Measurements from ENCODE around the gene LRRTM3. TPM values are rescaled to one million over a fixed set of nuclear protein-coding genes. Genes with fewer than 3 reads are reported as not detected.

Gene LRRTM3
- total RNA-seq, 1 experiment from 2014 or later, result 0.96 TPM

DNA sequence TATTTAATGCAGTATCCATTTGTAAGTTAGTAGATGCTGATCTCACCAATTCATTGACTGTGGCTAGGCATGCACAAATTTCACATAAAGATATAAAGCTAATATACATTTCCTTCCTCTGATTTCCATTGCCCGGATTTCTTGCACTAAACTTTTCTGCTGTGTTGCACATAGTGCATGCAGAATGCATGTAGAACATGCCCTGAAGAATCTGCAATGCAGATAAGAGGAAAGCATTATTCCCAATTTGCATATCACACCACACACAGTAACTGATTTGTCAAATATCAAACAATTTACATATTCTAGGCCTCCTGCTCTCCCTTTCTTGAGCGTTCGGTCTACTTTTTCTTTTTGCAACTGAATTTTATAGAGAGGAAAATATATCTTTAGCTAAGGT lies 124.2 kb downstream of the LRRTM3 start:
- Histone ChIP-seq H3K56ac (ENCODE audit: insufficient read length, low read depth, low read length) (no peak overlapping the region), H3K23me2 (ENCODE audit: insufficient read length, low read depth, low read length, poor library complexity, severe bottlenecking) (no peaks in the 10 kb centered on the region), H3K9me3 (ENCODE audit: control insufficient read depth, low read depth, low read length) (no peaks in the 10 kb centered on the region), H2AFZ (ENCODE audit: low read length) (no peak overlapping the region), H3K79me1 (ENCODE audit: insufficient read depth, low read depth, low read length, poor library complexity, severe bottlenecking) (no peaks in the 10 kb centered on the region), H3K14ac (ENCODE audit: insufficient read depth, low read length) (no peak overlapping the region), H3K4me2 (ENCODE audit: insufficient read depth, insufficient read length, low read length) (no peak overlapping the region), H4K8ac (replicated peaks; ENCODE audit: insufficient read length, low read depth, low read length) (no peak overlapping the region), H2AK5ac (ENCODE audit: insufficient read length, low read length) (no peak overlapping the region), H3K27me3 (ENCODE audit: insufficient read depth, low read length) (no peaks in the 10 kb centered on the region), H4K5ac (ENCODE audit: insufficient read length, low read depth, low read length) (no peak overlapping the region), H2BK20ac (ENCODE audit: low read depth, low read length, poor library complexity, severe bottlenecking) (no peak overlapping the region), H3K27ac (ENCODE audit: insufficient read length, low read depth, low read length) (no peak overlapping the region), H4K91ac (ENCODE audit: insufficient read length, low read depth, low read length) (no peak overlapping the region), H2BK12ac (ENCODE audit: insufficient read length, low read depth, low read length) (no peak overlapping the region), H4K20me1 (ENCODE audit: control insufficient read depth, insufficient read depth, insufficient read length) (no peaks in the 10 kb centered on the region), H2BK15ac (ENCODE audit: low read depth, low read length) (no peak overlapping the region), H3K79me2 (ENCODE audit: insufficient read depth, low read length) (no peaks in the 10 kb centered on the region), H3K4ac (ENCODE audit: low read depth, low read length) (no peak overlapping the region), H3T11ph (ENCODE audit: low read length) (no peak overlapping the region), H3K18ac (ENCODE audit: insufficient read length, low read depth, low read length) (no peak overlapping the region), H3K9ac (ENCODE audit: extremely low read depth, insufficient read length, low read length) (no peak overlapping the region), H2BK5ac (ENCODE audit: insufficient read length, low read length) (no peak overlapping the region), H3K4me1 (ENCODE audit: insufficient read depth, low read length) (no peaks in the 10 kb centered on the region), H2BK120ac (ENCODE audit: low read depth, low read length, poor library complexity, severe bottlenecking) (no peak overlapping the region), H3K23ac (ENCODE audit: insufficient read length, low read depth, low read length) (no peak overlapping the region)
- Mint-ChIP-seq H3K27me3 (ENCODE audit: low read depth) (no peaks in the 10 kb centered on the region), H3K36me3 (ENCODE audit: insufficient read depth in 1 of 3, low read depth in 3 of 3) (peaks cover 0 to 4% (median 0%) of the 10 kb centered on the region in 3 experiments; a peak in 1 of 7 replicates), H3K4me1 (peaks cover 0 to 6% of the 10 kb centered on the region in 2 experiments; a peak in 3 of 4 replicates), H3K4me3 (no peak overlapping the region), H3K27ac (no peak overlapping the region), H3K9me3 (no peaks in the 10 kb centered on the region)
- no CpG with 5 or more reads among the region's 3 CpGs for WGBS (ENCODE audit: extremely low coverage, insufficient read length, low lambda C conversion rate)
- TF ChIP-seq CTCF (conservative IDR thresholded peaks at IDR 0.05), result no peak
- DNase-seq, result no peak
